SU-DHL-6 (cell line): Measurements from ENCODE around the gene RHOB.

Experiments used
- EZH2phosphoT487 ChIP-seq: fragments of 200-600 bp; sonication (generic), shearing (Covaris generic); conservative IDR thresholded peaks from 2 replicates; pipeline ENCODE4 v1.6.1; 2018; ENCODE audit warnings: mild to moderate bottlenecking, antibody characterized with exemption, low read length, moderate library complexity, mixed read lengths
- TF ChIP-seq, protein P1 (sequence below): fragments of 200-600 bp; sonication (generic); IDR thresholded peaks from one replicate; pipeline ENCODE4 v1.5.1; 2017; ENCODE audit warnings: antibody characterized with exemption, mild to moderate bottlenecking, low read length, moderate library complexity; ENCODE audit not compliant: insufficient read depth, poor library complexity, severe bottlenecking

DNA sequence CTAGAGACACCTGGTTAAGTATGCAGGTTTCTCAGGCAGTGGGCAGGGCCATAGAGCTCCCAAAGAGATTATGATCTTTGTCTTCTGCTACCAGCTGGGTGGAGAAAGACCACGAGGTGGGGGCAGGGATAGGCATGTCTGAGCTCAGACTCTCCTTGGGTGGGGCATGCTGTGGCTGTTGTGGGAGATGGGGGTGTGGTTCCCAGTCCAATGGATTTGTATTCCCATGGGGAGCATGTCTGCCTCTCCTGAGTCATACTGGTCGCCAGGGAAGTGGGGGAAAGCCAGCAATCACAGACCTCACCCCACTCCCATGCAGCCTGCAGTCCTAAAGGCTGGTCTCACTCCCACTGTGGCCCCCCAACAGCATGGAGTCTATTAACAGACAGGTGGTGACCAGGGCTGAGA is 31.4 kb upstream of the RHOB start:
- TF ChIP-seq, protein P1, sequence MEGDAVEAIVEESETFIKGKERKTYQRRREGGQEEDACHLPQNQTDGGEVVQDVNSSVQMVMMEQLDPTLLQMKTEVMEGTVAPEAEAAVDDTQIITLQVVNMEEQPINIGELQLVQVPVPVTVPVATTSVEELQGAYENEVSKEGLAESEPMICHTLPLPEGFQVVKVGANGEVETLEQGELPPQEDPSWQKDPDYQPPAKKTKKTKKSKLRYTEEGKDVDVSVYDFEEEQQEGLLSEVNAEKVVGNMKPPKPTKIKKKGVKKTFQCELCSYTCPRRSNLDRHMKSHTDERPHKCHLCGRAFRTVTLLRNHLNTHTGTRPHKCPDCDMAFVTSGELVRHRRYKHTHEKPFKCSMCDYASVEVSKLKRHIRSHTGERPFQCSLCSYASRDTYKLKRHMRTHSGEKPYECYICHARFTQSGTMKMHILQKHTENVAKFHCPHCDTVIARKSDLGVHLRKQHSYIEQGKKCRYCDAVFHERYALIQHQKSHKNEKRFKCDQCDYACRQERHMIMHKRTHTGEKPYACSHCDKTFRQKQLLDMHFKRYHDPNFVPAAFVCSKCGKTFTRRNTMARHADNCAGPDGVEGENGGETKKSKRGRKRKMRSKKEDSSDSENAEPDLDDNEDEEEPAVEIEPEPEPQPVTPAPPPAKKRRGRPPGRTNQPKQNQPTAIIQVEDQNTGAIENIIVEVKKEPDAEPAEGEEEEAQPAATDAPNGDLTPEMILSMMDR: no peak
- no peak for TF ChIP-seq EZH2phosphoT487
